GM19328 (cell line): ENCODE data around the gene MMP2.

ENCODE experiments used
- ATAC-seq: cut with Tn5 transposase; IDR thresholded peaks from one replicate; pipeline ENCODE4 v1.9.1; 2021; ENCODE audit warnings: mild to moderate bottlenecking, moderate library complexity; ENCODE audit not compliant: unreplicated experiment

Gene MMP2

DNA sequence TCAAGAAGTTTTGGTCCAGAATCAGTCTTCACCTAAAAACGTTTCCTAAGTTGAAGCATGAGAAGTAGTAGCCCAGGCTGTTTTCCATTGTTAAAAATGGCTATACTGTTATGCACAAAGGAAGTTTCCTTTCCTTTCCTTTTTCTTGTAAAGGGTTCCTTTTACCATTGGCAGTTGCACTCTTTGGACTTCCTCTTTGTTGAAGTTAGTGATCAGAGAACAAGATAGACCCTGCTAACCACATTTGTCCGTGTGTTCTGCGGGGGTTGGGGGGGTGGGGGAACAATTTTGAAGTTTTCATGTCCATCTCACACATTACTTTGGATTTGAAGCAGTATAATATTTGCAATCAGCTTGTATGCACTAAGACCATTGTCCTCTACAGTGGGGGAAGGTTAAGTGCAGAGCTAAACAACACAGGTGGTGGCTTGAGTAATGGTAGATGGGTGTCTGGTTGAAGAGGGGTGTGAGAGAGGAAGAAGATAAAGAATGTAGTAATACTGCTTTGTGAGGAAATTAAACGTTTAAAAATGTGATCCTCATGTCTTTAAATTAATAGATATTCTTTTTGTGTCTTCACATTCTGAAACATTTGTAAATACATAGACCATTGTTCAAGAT lies 31.3 kb downstream of the MMP2 start:
- no peak for ATAC-seq

DNA sequence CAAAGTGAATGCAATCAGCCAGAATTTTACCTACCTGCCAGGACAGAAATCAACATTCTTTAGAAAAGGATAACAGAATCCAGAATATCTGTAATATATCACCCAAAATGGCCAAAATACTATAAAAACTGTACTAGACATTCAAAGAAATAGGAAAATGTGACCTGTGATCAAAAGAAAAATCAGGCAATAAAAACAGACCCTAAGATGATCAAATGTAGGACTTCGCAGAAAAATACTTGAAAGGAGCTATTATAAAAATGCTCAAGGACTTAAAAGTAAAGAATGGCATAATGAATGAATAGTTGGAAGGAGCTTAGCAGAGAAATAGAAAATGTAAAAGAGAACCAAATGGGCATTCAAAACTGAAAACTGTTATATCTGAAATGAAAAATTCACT lies 33.9 kb downstream of the MMP2 start:
- ATAC-seq = no peak

DNA sequence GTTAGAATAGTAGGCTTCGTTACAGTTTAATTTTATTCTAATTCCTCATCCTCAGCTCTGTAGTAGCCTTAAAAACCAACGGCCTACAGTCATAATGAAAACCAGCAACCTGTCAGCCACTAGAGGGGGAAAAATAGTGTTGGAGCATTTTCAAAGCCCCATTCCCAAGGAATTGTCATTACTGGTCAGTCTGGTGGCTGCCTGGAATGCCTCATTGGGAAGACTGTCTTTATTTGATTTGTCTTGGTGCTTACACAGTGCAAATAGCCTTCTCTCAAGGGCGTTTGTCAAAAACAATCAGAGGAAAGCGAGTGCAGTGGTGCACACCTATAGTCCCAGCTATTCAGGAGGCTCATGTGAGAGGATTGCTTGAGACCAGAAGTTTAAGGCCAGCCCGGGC lies 34.6 kb downstream of the MMP2 start:
- ATAC-seq = no peak

DNA sequence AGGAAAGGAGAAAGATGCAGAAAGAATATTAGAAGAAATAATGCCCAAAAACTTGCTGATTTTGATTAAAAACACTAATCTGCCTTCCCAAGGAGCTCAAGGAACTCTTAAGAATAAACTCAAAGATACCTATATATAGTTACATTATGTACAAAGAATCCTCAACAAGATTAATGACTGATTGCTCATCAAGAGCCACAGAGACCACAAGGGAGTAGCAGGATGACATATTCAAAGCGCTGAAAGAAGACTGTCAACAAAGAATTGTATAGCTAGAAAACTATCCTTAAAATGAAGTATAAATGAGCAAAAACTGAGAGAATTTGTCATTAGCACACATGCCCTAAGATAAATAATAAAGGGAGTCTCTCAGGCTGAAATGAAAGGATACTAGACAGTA lies 36.1 kb downstream of the MMP2 start:
- ATAC-seq = no peak

DNA sequence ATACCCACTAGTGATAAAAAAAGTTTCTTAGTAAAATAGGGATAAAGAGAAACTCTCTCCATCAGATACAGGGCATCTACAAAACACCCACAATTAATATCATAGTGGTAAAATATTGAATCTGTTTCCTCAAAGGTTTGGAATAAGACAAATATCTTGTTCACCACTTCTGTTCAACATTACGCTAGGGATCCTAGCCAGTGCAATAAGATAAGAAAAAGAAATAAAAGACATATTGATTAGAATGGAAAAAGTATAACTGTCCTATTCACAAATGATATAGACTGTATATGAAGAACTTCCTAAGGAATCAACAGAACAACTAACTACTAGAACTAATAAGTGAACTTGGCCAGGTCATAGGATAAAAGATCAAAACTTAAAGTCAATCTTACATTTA lies 42.8 kb downstream of the MMP2 start:
- ATAC-seq = no peak

DNA sequence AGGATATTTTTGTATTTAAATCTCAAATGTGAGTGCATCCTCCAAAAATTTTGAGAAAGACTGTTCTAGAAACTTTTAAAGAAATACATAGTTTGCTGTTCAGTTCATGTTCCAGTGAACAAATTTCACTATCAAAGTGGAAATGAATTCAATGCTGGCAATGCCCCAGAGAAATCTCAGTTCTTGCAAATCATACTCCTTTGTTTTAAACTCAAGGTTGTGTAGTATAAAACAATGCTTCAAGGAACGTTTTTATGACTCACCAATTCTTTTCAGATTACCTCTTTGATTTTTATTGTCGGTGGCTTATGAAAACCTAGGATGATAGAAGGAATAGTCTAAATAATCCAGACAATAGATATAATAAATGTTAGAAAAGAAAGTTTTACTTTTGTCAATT lies 47.4 kb downstream of the MMP2 start:
- ATAC-seq = no peak

DNA sequence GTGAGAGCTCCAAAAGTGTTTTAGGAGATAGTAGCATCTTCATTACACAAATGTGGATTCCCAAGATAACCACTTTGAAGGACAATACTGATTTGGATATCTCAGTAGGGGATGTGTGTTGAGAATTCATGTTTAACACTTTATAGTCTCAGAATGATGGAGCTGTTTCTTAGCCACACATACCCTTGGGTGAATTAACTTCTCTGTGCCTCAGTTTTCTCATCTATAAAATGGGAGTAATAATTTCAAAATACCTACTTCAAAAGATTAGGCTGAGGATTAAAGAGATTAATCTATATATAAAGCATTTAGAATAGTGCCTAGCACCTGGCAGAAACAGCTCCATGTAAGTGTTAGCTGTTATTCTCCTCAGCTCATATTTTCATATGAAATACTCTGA lies 48.9 kb downstream of the MMP2 start:
- ATAC-seq = no peak

DNA sequence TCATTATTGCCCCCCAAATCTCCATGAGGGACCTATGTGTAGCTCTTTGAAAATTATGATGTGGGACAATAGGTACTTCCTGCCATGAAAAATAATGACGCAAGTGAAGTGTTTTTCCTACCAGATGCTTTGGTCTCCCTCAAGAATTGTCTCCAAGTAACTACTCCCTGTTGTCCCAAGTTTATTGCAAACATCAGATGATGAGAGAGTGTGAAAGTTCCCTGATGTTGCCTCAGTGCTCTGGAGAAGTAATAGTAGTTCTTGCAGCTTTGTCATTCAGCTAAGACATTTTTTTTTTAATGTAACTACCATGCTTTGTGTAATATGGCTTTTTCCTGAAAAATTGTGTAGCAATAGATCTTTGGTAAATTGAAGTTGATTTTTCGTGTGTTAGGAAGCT lies 50.0 kb downstream of the MMP2 start:
- no peak for ATAC-seq

DNA sequence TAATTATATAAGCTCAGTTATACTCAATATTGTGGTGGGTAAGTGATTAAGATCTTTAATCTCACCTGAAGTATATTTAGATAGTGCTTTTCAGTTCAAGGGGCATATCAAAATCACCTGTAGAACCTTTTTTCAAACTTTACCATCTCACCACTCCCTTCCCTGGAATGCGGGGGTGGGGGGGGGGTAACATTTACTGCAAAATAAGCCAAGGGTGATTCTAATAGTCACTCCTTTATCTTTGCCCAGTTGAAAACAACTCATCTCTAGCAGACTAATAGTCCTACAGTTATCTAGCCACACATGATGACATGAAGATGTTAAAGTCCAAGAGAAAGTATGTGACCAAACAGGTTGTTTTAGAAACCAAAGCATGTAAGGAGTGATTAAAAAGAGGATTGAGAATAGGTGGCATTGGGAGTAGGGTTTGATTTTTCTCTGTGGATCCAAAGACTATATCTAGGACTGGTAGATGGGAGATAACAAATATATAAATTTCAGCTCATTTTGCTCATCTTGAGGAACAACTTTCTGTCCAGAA lies 51.4 kb downstream of the MMP2 start:
- no peak for ATAC-seq

DNA sequence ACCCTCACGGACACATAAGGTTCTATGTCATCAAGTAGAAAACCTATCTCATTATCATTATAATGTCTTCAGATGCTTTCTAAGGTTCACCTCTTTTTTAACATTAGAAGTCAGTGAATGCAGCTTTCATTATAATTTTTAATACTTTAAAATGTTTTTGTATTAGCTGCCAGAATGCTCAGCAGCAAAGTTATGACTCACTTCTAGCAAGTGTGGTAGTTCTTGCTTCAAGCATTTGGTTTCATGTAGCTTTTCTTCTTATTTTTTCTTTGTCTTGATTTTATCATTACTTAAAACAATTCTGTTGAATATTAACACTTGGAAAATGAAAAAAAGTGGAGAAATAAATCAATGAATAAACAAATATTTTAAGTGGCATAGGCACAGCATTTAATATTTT lies 53.2 kb downstream of the MMP2 start:
- no peak for ATAC-seq

DNA sequence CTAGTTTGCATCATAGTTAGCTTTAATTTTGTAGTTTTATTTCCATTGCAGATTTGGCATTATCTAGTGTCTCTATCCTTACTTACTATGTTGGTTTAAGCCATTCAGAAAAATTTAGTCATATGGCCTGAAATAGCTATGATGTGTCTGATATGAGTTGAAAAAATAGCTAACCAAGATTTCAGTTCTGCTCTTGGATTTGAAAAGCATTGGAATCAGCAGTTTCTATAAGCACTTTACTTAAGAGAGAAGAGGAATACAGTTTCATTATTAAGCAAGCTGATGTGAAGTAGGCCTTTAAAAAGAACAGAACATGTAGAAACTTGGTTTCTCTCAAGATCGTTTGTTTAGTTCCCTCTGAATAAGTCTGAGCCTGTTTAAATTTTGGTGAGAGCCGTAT lies 55.8 kb downstream of the MMP2 start:
- ATAC-seq = no peak

DNA sequence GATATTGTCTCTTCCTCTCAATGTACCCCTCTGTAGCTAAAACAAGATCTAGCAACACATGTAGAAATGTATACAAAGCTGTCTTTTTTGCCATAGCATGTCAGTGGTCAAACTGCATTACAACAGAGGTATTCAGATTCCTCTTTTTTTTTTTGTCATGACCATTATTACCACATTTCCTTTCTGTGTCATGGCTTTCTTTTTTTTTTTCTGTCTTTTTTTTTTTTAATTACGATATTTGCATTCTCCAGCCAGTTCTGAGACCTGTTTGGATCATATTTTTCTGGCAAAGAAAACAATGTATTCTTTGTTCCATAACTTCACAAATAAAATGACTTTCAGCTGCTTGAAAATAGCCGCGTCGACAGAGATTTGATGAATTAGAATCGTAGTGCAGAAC lies 60.1 kb downstream of the MMP2 start:
- no peak for ATAC-seq

DNA sequence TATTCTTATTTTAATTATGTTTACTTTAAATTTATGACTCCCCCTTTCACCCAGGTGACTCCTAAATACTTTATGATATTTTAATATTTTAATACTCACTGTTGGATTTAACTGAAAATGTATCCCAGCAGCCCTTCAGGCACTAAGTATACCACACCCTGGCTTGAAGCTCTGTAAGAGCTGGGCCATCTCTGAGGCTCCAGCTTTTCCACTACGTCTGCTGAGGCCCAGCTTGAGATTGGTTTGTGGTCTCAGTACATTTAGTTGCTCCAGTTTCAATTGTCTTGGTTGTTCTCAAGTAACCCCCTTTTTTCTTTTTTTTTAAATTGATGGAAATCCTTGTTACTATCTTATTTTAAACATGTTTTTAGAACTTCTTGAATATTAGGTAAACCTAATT lies 60.5 kb downstream of the MMP2 start:
- ATAC-seq = no peak

DNA sequence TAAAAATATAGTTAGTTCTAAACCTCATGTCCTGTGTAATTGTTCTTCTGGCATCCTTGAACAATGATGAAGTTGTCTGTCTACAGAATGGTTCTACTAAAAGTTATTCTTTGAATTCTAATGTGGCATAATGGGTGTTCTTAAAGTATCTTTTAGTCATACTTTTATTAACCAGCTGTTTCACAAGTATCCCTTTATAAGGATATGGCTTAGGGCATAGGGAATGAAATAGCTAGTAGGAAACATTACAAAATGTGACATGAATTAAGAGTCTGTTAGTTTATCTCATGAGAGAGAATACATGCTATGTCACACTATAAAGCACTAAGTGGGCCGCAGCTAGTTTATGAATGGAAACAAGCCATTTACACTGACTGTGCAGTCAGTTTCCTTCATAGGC lies 61.2 kb downstream of the MMP2 start:
- ATAC-seq = no peak

DNA sequence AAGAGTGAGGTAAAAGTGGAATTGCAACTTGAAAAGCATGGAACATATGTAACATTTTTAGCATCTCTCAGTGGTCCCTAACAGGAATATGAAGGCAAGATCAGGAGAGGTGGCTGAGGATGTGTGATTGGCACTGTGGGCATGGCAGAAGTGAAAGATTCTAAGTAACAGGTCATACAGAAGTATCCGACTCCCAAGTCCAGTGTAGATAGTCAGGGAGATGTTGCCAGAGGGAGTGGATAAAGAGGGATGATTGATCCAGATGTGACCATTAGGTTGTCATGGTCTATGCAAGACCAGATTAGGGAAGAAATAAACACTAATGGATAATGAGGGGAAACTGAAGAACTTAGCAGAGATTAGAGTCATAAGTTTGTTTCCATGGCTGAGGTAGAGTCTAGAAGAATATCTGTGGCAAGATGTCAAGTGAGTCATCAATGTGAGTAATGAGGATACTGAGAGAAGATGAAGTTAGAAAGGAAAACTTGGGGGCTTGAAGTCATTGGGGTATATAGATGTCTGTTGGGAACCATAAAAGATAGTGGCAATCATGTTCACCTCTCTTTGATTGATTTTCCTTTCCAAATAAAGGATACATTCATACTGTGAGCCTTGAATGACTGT lies 63.6 kb downstream of the MMP2 start:
- ATAC-seq = no peak

DNA sequence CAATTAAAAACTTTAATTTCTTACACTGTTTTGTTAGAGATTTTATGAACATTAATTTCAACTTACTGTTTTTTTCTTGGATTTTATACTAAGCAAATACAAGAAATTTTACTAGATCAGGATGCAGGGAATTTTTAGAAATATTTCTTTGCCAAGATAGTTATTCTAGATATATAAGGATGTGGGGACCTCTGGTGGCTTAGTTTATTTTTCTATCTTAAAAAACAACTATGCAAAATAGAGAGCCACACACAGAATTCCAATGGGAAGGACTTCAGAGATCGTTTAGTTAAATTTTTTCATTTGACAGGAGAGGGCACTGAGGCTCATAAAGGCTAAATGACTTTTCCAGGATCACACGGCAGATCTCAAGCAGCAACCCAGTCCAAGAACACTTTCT lies 64.5 kb downstream of the MMP2 start:
- ATAC-seq = no peak

DNA sequence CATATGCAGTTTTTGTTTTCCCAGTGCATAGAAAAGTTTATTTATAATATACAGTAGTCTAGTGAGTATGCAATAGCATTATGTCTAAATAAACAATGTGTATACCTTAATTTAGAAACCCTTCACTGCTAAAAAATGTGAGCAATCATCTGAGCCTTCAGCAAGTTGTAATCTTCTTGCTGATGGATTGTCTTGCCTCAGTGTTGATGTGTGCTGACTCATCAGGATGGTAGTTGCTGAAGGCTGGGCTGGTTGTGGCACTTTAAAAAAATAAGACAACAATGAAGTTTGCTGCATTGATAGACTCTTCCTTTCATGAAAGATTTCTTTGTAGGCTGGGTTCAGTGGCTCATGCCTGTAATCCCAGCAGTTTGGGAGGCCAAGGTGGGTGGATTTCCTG lies 73.6 kb downstream of the MMP2 start:
- no peak for ATAC-seq

DNA sequence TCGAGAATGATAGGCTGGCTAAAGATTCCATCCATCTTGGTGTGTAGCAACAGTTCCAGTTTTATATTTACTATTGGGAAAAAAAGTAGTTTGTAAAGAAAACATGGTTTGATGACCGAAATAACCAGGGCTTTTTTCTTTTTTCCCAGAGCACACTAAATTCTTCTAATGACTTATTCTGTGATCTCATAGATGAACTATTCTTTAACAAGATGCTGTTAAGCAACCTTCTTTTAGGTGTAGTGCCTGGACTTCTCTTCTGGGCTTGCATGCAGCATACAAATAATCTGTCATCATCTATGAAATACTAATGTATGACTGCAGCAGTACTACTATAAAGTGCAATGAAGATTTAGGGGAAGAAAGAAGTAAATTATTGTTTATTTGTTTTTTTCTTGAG lies 76.4 kb downstream of the MMP2 start:
- no peak for ATAC-seq
